Mesenchymal stem cell (in vitro differentiated cells and primary cell): ENCODE measurements around the gene PACS1.

ENCODE experiments used
- DNase-seq: peaks from one replicate; pipeline ENCODE4 v3.0.0-alpha.2; 2013
- H2AFZ ChIP-seq: one replicate; pipeline ENCODE4 v1.6.1; 2013; ENCODE audit warnings: low read depth, mild to moderate bottlenecking, control low read depth, inconsistent platforms, low read length, moderate library complexity
- H2AK5ac ChIP-seq: 2 replicates; pipeline ENCODE4 v1.6.1; 2013; ENCODE audit warnings: low read length, moderate library complexity, mild to moderate bottlenecking, inconsistent platforms; ENCODE audit not compliant: severe bottlenecking
- H2BK120ac ChIP-seq: one replicate; pipeline ENCODE4 v1.6.1; 2013; ENCODE audit warnings: low read depth, mild to moderate bottlenecking, inconsistent platforms, low read length, moderate library complexity
- H2BK12ac ChIP-seq, 2 experiments: one replicate each; pipeline ENCODE4 v1.6.1; 2013; ENCODE audit warnings: inconsistent platforms in 2 of 2, low read length in 2 of 2, mild to moderate bottlenecking in 2 of 2, moderate library complexity in 2 of 2, control low read depth in 1 of 2
- H2BK15ac ChIP-seq: one replicate; pipeline ENCODE4 v1.6.1; 2013; ENCODE audit warnings: mild to moderate bottlenecking, low read depth, inconsistent platforms; ENCODE audit not compliant: poor library complexity, severe bottlenecking
- H2BK5ac ChIP-seq: 2 replicates; pipeline ENCODE4 v1.6.1; 2013; ENCODE audit warnings: low read depth, mild to moderate bottlenecking, low read length, control low read depth, inconsistent platforms; ENCODE audit not compliant: poor library complexity, severe bottlenecking
- H3K14ac ChIP-seq, 2 experiments: one replicate each; pipeline ENCODE4 v1.6.1; 2013; ENCODE audit warnings: inconsistent platforms in 2 of 2, low read length in 2 of 2, control low read depth in 1 of 2, mild to moderate bottlenecking in 1 of 2, moderate library complexity in 1 of 2
- H3K18ac ChIP-seq, 2 experiments: one replicate each; pipeline ENCODE4 v1.6.1; 2013; ENCODE audit warnings: inconsistent platforms in 2 of 2, low read length in 2 of 2, control low read depth in 1 of 2, low read depth in 1 of 2, mild to moderate bottlenecking in 1 of 2
- H3K23ac ChIP-seq, 2 experiments: one replicate each; pipeline ENCODE4 v1.6.1; 2013; ENCODE audit warnings: inconsistent platforms in 2 of 2, low read length in 2 of 2, mild to moderate bottlenecking in 2 of 2, moderate library complexity in 2 of 2, control low read depth in 1 of 2
- H3K27ac ChIP-seq: 2 replicates; pipeline ENCODE4 v1.5.1; 2013; ENCODE audit warnings: mild to moderate bottlenecking, moderate library complexity, low read length, control low read depth, inconsistent platforms; ENCODE audit not compliant: poor library complexity, severe bottlenecking
- H3K27me3 ChIP-seq, 2 experiments: 2 replicates each; pipeline versions ENCODE4 v1.6.1 to v1.7.0; 2013; ENCODE audit warnings: low read length in 2 of 2, mild to moderate bottlenecking in 2 of 2, moderate library complexity in 2 of 2, control low read depth in 1 of 2, inconsistent platforms in 1 of 2; ENCODE audit not compliant: control insufficient read depth in 1 of 2, insufficient read depth in 1 of 2
- H3K36me3 ChIP-seq, 2 experiments: 2 replicates each; pipeline versions ENCODE4 v1.6.1 to v1.7.0; 2013; ENCODE audit warnings: low read length in 2 of 2, control low read depth in 1 of 2, inconsistent platforms in 1 of 2, low read depth in 1 of 2, mild to moderate bottlenecking in 1 of 2; ENCODE audit not compliant: insufficient read depth in 2 of 2, control insufficient read depth in 1 of 2
- H3K4ac ChIP-seq, 2 experiments: one replicate each; pipeline ENCODE4 v1.6.1; 2013; ENCODE audit warnings: inconsistent platforms in 2 of 2, low read length in 2 of 2, mild to moderate bottlenecking in 2 of 2, moderate library complexity in 2 of 2, control low read depth in 1 of 2, low read depth in 1 of 2
- H3K4me1 ChIP-seq: 2 replicates; pipeline ENCODE4 v1.6.1; 2013; ENCODE audit warnings: low read depth, low read length, control low read depth; ENCODE audit not compliant: control insufficient read depth, insufficient read depth
- H3K4me2 ChIP-seq: 2 replicates; pipeline ENCODE4 v1.6.1; 2013; ENCODE audit warnings: low read length, mild to moderate bottlenecking, inconsistent platforms; ENCODE audit not compliant: poor library complexity, severe bottlenecking
- H3K4me3 ChIP-seq, 2 experiments: 2 replicates each; pipeline versions ENCODE4 v1.5.1 to v1.7.0; 2013; ENCODE audit warnings: low read length in 2 of 2, mild to moderate bottlenecking in 2 of 2, control low read depth in 1 of 2, low read depth in 1 of 2; ENCODE audit not compliant: insufficient read depth in 1 of 2
- H3K79me1 ChIP-seq: replicated peaks from 2 replicates; pipeline ENCODE4 v1.6.1; 2013; ENCODE audit warnings: mild to moderate bottlenecking, control low read depth, low read length, inconsistent platforms; ENCODE audit not compliant: poor library complexity, severe bottlenecking
- H3K9ac ChIP-seq: 2 replicates; pipeline ENCODE4 v1.7.0; 2013; ENCODE audit warnings: mild to moderate bottlenecking, low read length, moderate library complexity
- H3K9me3 ChIP-seq: 2 replicates; pipeline ENCODE4 v1.7.0; 2013; ENCODE audit warnings: mild to moderate bottlenecking, low read length; ENCODE audit not compliant: control insufficient read depth
- H4K8ac ChIP-seq: one replicate; pipeline ENCODE4 v1.6.1; 2013; ENCODE audit warnings: inconsistent platforms, mild to moderate bottlenecking, low read length, moderate library complexity
- H4K91ac ChIP-seq: one replicate; pipeline ENCODE4 v1.6.1; 2013; ENCODE audit warnings: mild to moderate bottlenecking, low read length, inconsistent platforms
- WGBS: methylation state at CpG from one replicate; pipeline ENCODE4 v1.1.7; 2013; ENCODE audit warnings: mixed read lengths; 5-methylcytosine and 5-hydroxymethylcytosine counted together

PACS1 gene

DNA sequence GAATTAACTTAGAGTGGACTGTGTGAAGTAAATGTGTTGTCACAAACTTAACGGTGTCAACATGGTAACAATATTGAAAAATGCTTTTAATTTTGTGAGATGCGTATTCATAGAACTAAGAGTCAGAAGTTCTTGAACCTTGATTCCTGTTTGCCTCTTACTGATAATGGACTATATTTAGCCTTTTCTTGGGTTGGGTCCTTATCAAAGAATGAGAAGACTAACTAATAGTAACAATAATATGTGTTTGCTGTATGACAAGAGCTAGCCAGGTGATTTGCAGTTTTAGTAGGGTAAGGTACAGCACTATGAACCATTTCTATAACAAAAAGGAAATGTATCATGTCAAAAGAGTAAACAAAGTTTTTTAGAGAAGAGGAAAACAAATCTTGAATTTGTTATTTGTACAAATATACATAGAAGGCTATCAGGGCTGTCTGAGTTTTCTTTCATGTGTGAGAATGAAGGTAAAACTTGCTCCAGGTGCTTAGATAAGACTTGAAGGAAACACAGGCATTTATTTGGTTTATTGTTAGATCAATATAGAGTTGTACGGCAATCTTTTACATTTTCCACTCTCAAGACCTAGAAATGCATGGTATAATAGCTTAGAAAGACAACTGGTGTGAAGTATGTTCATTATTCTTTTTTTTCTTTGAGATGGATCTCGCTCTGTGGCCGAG, 74.1 kb downstream of the PACS1 start:
- Histone ChIP-seq H4K91ac (no peak overlapping the region), H3K9me3 (peaks cover 7% of the 10 kb centered on the region), H3K27ac (no peak overlapping the region), H3K23ac (no peak overlapping the region), H3K14ac (no peak overlapping the region), H3K79me1 (peaks cover 22% of the 10 kb centered on the region), H2AFZ (no peak overlapping the region), H3K27me3 (no peaks in the 10 kb centered on the region), H3K18ac (no peak overlapping the region), H2BK12ac (no peak overlapping the region), H3K4me3 (no peak overlapping the region), H3K4ac (no peak overlapping the region), H2BK15ac (no peak overlapping the region), H3K36me3 (peaks cover 0 to 4% of the 10 kb centered on the region in 2 experiments), H3K4me1 (peaks cover 8% of the 10 kb centered on the region), H4K8ac (no peak overlapping the region), H2AK5ac (no peak overlapping the region), H2BK5ac (no peak overlapping the region), H3K4me2 (no peak overlapping the region), H3K9ac (no peak overlapping the region), H2BK120ac (no peak overlapping the region)
- no peak for DNase-seq
- WGBS = 95% methylated on average over 5 of the region's 5 CpGs

DNA sequence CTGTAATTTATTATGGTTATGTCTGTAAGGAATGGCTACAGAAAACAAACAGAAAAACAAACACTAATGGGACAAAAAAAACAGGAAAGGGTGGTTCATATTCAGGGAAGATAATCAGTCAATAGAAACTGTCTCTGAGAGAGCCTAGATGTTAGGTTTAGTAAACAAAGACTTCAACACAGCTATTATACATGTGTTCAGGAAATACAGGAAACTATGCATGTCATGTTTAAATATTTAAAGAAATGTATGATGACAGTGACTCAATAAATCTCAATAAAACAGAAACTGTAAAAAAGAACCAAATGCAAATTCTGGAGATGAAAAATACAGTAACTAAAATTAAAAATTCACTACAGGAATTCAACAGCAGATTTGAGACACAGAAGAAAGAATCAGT, 76.0 kb downstream of the PACS1 start:
- H3K23ac ChIP-seq = no peak overlapping the region
- H3K4me1 ChIP-seq = peaks cover 7% of the 10 kb centered on the region
- H3K4me2 ChIP-seq = no peak overlapping the region
- H2BK120ac ChIP-seq = no peak overlapping the region
- H2BK12ac ChIP-seq = no peak overlapping the region
- H2AFZ ChIP-seq = no peak overlapping the region
- no peak for DNase-seq
- H3K14ac ChIP-seq = no peak overlapping the region
- no peak overlapping the region for H4K8ac ChIP-seq
- H3K27me3 ChIP-seq = no peaks in the 10 kb centered on the region
- peaks cover 18% of the 10 kb centered on the region for H3K79me1 ChIP-seq
- no peak overlapping the region for H3K18ac ChIP-seq
- H2BK15ac ChIP-seq = no peak overlapping the region
- H4K91ac ChIP-seq = no peak overlapping the region
- H3K4ac ChIP-seq = no peak overlapping the region
- no peak overlapping the region for H3K4me3 ChIP-seq
- no peak overlapping the region for H3K9ac ChIP-seq
- H2BK5ac ChIP-seq = no peak overlapping the region
- peaks cover 0 to 4% of the 10 kb centered on the region in 2 experiments for H3K36me3 ChIP-seq
- peaks cover 7% of the 10 kb centered on the region for H3K9me3 ChIP-seq
- H3K27ac ChIP-seq = no peak overlapping the region
- H2AK5ac ChIP-seq = no peak overlapping the region

DNA sequence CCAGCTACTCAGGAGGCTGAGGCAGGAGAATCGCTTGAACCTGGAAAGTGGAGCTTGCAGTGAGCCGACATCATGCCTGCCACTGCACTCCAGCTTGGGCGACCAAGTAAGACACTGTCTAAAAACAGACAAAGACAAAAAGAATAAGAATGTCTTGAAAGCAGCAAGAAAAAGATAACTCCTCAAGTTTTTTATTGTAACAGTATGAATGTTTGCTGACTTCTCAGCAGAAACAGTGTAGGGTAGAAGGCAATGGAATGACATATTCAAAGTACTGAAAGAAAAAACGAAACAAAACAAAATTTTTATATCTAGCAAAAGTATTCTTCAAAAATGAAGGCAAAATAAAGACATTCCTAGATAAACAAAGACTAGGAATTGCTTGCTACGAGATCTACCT, 76.9 kb downstream of the PACS1 start:
- H3K27me3 ChIP-seq = no peaks in the 10 kb centered on the region
- H4K91ac ChIP-seq = no peak overlapping the region
- H3K23ac ChIP-seq = no peak overlapping the region
- peaks cover 17% of the 10 kb centered on the region for H3K79me1 ChIP-seq
- H3K9me3 ChIP-seq = peaks cover 7% of the 10 kb centered on the region
- no peak overlapping the region for H3K27ac ChIP-seq
- H3K4me3 ChIP-seq = no peak overlapping the region
- H2AFZ ChIP-seq = no peak overlapping the region
- no peak for DNase-seq
- no peak overlapping the region for H2AK5ac ChIP-seq
- H2BK120ac ChIP-seq = no peak overlapping the region
- 100% methylated on average over 2 of the region's 5 CpGs for WGBS
- no peak overlapping the region for H3K4me2 ChIP-seq
- H3K4me1 ChIP-seq = peaks cover 8% of the 10 kb centered on the region
- H2BK5ac ChIP-seq = no peak overlapping the region
- no peak overlapping the region for H2BK15ac ChIP-seq
- no peak overlapping the region for H3K4ac ChIP-seq
- H2BK12ac ChIP-seq = no peak overlapping the region
- H3K14ac ChIP-seq = no peak overlapping the region
- H3K36me3 ChIP-seq = peaks cover 0 to 4% of the 10 kb centered on the region in 2 experiments
- H4K8ac ChIP-seq = no peak overlapping the region
- H3K18ac ChIP-seq = no peak overlapping the region
- H3K9ac ChIP-seq = no peak overlapping the region

DNA sequence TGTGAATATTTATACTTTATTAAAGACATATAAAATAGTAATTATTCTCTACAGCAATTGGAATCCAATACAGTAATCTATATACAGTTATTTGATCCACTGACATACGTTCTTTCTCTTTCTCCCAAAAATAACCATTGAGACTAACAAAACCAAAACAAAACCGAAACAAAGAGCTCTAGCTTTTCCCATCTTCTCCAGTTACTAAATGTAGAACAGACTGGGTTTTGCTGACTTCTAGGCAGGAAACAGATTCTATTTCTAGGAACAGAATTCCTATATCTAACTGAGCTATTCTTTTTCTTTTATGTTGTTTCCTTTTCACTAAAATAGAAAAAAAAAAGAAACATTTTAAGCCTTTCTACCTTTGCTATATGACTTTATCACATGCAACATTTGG, 80.1 kb downstream of the PACS1 start:
- Histone ChIP-seq H2BK12ac (no peak overlapping the region), H3K14ac (no peak overlapping the region), H3K18ac (no peak overlapping the region), H3K9ac (peak overlapping the region; percentile 75), H2BK15ac (no peak overlapping the region), H2AK5ac (no peak overlapping the region), H2BK120ac (no peak overlapping the region), H3K4me3 (peak overlapping the region in 1 of 2 experiments; percentile 50), H3K36me3 (peaks cover 0 to 1% of the 10 kb centered on the region in 2 experiments), H3K79me1 (peaks cover 19% of the 10 kb centered on the region), H3K27me3 (no peaks in the 10 kb centered on the region), H3K4me1 (peaks cover 4% of the 10 kb centered on the region), H3K23ac (no peak overlapping the region), H3K27ac (no peak overlapping the region), H4K8ac (no peak overlapping the region), H3K4me2 (no peak overlapping the region), H2BK5ac (no peak overlapping the region), H2AFZ (no peak overlapping the region), H3K9me3 (peaks cover 7% of the 10 kb centered on the region), H3K4ac (no peak overlapping the region), H4K91ac (no peak overlapping the region)
- peak; percentile 18 for DNase-seq
- 92% methylated on average over 2 of the region's 2 CpGs for WGBS
